Skeletal muscle satellite cell (primary cell): ENCODE results near the gene ZNF618.

ENCODE experiments used
- H3K27me3 ChIP-seq: 2 replicates; pipeline ENCODE4 v1.7.0; 2013; ENCODE audit warnings: low read length; ENCODE audit not compliant: control insufficient read depth, insufficient read depth
- H3K36me3 ChIP-seq: 2 replicates; pipeline ENCODE4 v1.7.0; 2013; ENCODE audit warnings: mild to moderate bottlenecking, control low read depth, low read length; ENCODE audit not compliant: insufficient read depth
- H3K4me1 ChIP-seq: 2 replicates; pipeline ENCODE4 v1.7.0; 2013; ENCODE audit warnings: low read length; ENCODE audit not compliant: control insufficient read depth, insufficient read depth
- H3K4me2 ChIP-seq: 2 replicates; pipeline ENCODE4 v1.7.0; 2013; ENCODE audit warnings: mild to moderate bottlenecking, low read length
- H3K4me3 ChIP-seq: 2 replicates; pipeline ENCODE4 v1.7.0; 2013; ENCODE audit warnings: low read length
- H3K9ac ChIP-seq: 2 replicates; pipeline ENCODE4 v1.7.0; 2013; ENCODE audit warnings: mild to moderate bottlenecking, low read depth, low read length, moderate library complexity
- H3K9me3 ChIP-seq: replicated peaks from 2 replicates; pipeline ENCODE4 v1.7.0; 2013; ENCODE audit warnings: mild to moderate bottlenecking, control low read depth, low read length

ZNF618 gene

GRCh38 chr9:113979343-113980127 lies 103.4 kb downstream of the ZNF618 start:
- H3K36me3 ChIP-seq = peaks cover under 1% of the 10 kb centered on the region
- H3K4me3 ChIP-seq = no peak overlapping the region
- peaks cover 9% of the 10 kb centered on the region for H3K4me1 ChIP-seq
- H3K9ac ChIP-seq = no peak overlapping the region
- H3K4me2 ChIP-seq = no peak overlapping the region
- no peaks in the 10 kb centered on the region for H3K27me3 ChIP-seq
- H3K9me3 ChIP-seq = no peaks in the 10 kb centered on the region

- H3K4me3 ChIP-seq = no peak overlapping the region
- no peaks in the 10 kb centered on the region for H3K27me3 ChIP-seq
- H3K4me1 ChIP-seq = peaks cover 15% of the 10 kb centered on the region
- H3K4me2 ChIP-seq = no peak overlapping the region
- H3K36me3 ChIP-seq = peaks cover 3% of the 10 kb centered on the region
- H3K9me3 ChIP-seq = no peaks in the 10 kb centered on the region
- no peak overlapping the region for H3K9ac ChIP-seq
Observed at GRCh38 chr9:113984639-113985380, 108.7 kb downstream of the ZNF618 start.

- Histone ChIP-seq H3K4me1 (peaks cover 17% of the 10 kb centered on the region), H3K4me2 (no peak overlapping the region), H3K36me3 (peaks cover 12% of the 10 kb centered on the region), H3K9me3 (no peaks in the 10 kb centered on the region), H3K27me3 (no peaks in the 10 kb centered on the region), H3K9ac (no peak overlapping the region), H3K4me3 (no peak overlapping the region)
Observed at GRCh38 chr9:113985968-113986585, 110.0 kb downstream of the ZNF618 start.

- H3K36me3 ChIP-seq = peaks cover 12% of the 10 kb centered on the region
- no peak overlapping the region for H3K9ac ChIP-seq
Observed at GRCh38 chr9:113986931-113987330, 110.8 kb downstream of the ZNF618 start.

GRCh38 chr9:113987526-113987925 lies 111.4 kb downstream of the ZNF618 start:
- H3K4me1 ChIP-seq = peaks cover 17% of the 10 kb centered on the region
- no peaks in the 10 kb centered on the region for H3K9me3 ChIP-seq
- no peaks in the 10 kb centered on the region for H3K27me3 ChIP-seq
- H3K9ac ChIP-seq = no peak overlapping the region
- H3K4me3 ChIP-seq = no peak overlapping the region
- no peak overlapping the region for H3K4me2 ChIP-seq
- H3K36me3 ChIP-seq = peaks cover 12% of the 10 kb centered on the region

More at GRCh38 chr9:113986931-113987330, 110.8 kb downstream of the ZNF618 start:
- Histone ChIP-seq H3K27me3 (no peaks in the 10 kb centered on the region), H3K9me3 (no peaks in the 10 kb centered on the region), H3K4me3 (no peak overlapping the region), H3K4me2 (no peak overlapping the region), H3K4me1 (peaks cover 17% of the 10 kb centered on the region)

GRCh38 chr9:113988385-113989016 lies 112.4 kb downstream of the ZNF618 start:
- no peak overlapping the region for H3K9ac ChIP-seq

GRCh38 chr9:113989017-113989713 lies 113.1 kb downstream of the ZNF618 start:
- Histone ChIP-seq H3K36me3 (peaks cover 12% of the 10 kb centered on the region), H3K27me3 (no peaks in the 10 kb centered on the region), H3K9me3 (no peaks in the 10 kb centered on the region), H3K4me3 (no peak overlapping the region), H3K4me2 (no peak overlapping the region), H3K4me1 (peaks cover 28% of the 10 kb centered on the region), H3K9ac (no peak overlapping the region)

More at GRCh38 chr9:113988385-113989016, 112.4 kb downstream of the ZNF618 start:
- Histone ChIP-seq H3K27me3 (no peaks in the 10 kb centered on the region), H3K9me3 (no peaks in the 10 kb centered on the region), H3K4me3 (no peak overlapping the region), H3K4me2 (no peak overlapping the region), H3K4me1 (peaks cover 22% of the 10 kb centered on the region), H3K36me3 (peaks cover 12% of the 10 kb centered on the region)

- Histone ChIP-seq H3K9ac (no peak overlapping the region), H3K27me3 (no peaks in the 10 kb centered on the region), H3K4me1 (peaks cover 33% of the 10 kb centered on the region)
Observed at GRCh38 chr9:113989714-113990569, 113.8 kb downstream of the ZNF618 start.

GRCh38 chr9:113990570-113990907 lies 114.4 kb downstream of the ZNF618 start:
- Histone ChIP-seq H3K9ac (no peak overlapping the region), H3K36me3 (peaks cover 9% of the 10 kb centered on the region), H3K4me2 (no peak overlapping the region), H3K4me3 (no peak overlapping the region), H3K4me1 (peaks cover 33% of the 10 kb centered on the region), H3K27me3 (no peaks in the 10 kb centered on the region), H3K9me3 (no peaks in the 10 kb centered on the region)

More at GRCh38 chr9:113989714-113990569, 113.8 kb downstream of the ZNF618 start:
- no peaks in the 10 kb centered on the region for H3K9me3 ChIP-seq
- no peak overlapping the region for H3K4me3 ChIP-seq
- H3K36me3 ChIP-seq = peaks cover 9% of the 10 kb centered on the region
- H3K4me2 ChIP-seq = no peak overlapping the region

- Histone ChIP-seq H3K4me1 (peaks cover 33% of the 10 kb centered on the region), H3K9me3 (no peaks in the 10 kb centered on the region), H3K27me3 (no peaks in the 10 kb centered on the region), H3K4me2 (no peak overlapping the region), H3K4me3 (no peak overlapping the region), H3K36me3 (peaks cover 9% of the 10 kb centered on the region), H3K9ac (no peak overlapping the region)
Observed at GRCh38 chr9:113990975-113991471, 114.9 kb downstream of the ZNF618 start.
